DOHH2 (cell line): Measurements from ENCODE around the gene ABCA4.

Source experiments
- H3F3A ChIP-seq: fragments of 200-600 bp; sonication (generic), shearing (Covaris generic); 2 replicates; pipeline ENCODE4 v1.6.0; 2016; ENCODE audit warnings: antibody characterized with exemption, mild to moderate bottlenecking; ENCODE audit not compliant: control insufficient read depth, insufficient read depth
- H3K27ac ChIP-seq: fragments of 200-600 bp; sonication (generic); 2 replicates; pipeline ENCODE4 v1.5.1; 2014; ENCODE audit warnings: low read depth, mild to moderate bottlenecking, low read length, moderate library complexity
- H3K27me3 ChIP-seq: fragments of 200-600 bp; sonication (generic); 2 replicates; pipeline ENCODE4 v1.6.1; 2014; ENCODE audit warnings: mild to moderate bottlenecking, low read length, mixed read lengths; ENCODE audit not compliant: control insufficient read depth
- H3K36me3 ChIP-seq: fragments of 200-600 bp; sonication (generic); 2 replicates; pipeline ENCODE4 v1.6.1; 2014; ENCODE audit warnings: mild to moderate bottlenecking, low read length, moderate library complexity, mixed read lengths; ENCODE audit not compliant: control insufficient read depth
- H3K4me1 ChIP-seq: fragments of 200-600 bp; sonication (generic); 2 replicates; pipeline ENCODE4 v1.6.1; 2014; ENCODE audit warnings: mild to moderate bottlenecking, low read length, mixed read lengths; ENCODE audit not compliant: control insufficient read depth
- H3K4me2 ChIP-seq: fragments of 200-600 bp; sonication (generic); 2 replicates; pipeline ENCODE4 v1.6.0; 2014; ENCODE audit warnings: mild to moderate bottlenecking, low read length, moderate library complexity
- H3K4me3 ChIP-seq: fragments of 200-600 bp; sonication (generic); 2 replicates; pipeline ENCODE4 v1.5.1; 2014; ENCODE audit warnings: mild to moderate bottlenecking, low read length, mixed read lengths
- H3K79me2 ChIP-seq: fragments of 200-600 bp; sonication (generic); 2 replicates; pipeline ENCODE4 v1.6.1; 2014; ENCODE audit warnings: mild to moderate bottlenecking, low read length, mixed read lengths; ENCODE audit not compliant: control insufficient read depth
- H3K9me2 ChIP-seq: fragments of 200-600 bp; sonication (generic); replicated peaks from 2 replicates; pipeline ENCODE4 v1.6.1; 2014; ENCODE audit warnings: mild to moderate bottlenecking, low read length, mixed read lengths; ENCODE audit not compliant: control insufficient read depth
- H3K9me3 ChIP-seq: fragments of 200-600 bp; sonication (generic); 2 replicates; pipeline ENCODE4 v1.6.1; 2014; ENCODE audit warnings: antibody characterized with exemption, low read length, mixed read lengths; ENCODE audit not compliant: control insufficient read depth, insufficient read depth
- H4K20me1 ChIP-seq: fragments of 200-600 bp; sonication (generic); 2 replicates; pipeline ENCODE4 v1.6.0; 2014; ENCODE audit warnings: low read depth, mild to moderate bottlenecking, antibody characterized with exemption, low read length, moderate library complexity; ENCODE audit not compliant: control insufficient read depth, insufficient read depth
- EZH2phosphoT487 ChIP-seq: fragments of 200-600 bp; sonication (generic); IDR thresholded peaks from 2 replicates; pipeline ENCODE4 v1.6.1; 2017; ENCODE audit warnings: borderline replicate concordance, mild to moderate bottlenecking, antibody characterized with exemption, low read length, moderate library complexity, mixed read lengths
- TF ChIP-seq, protein P1 (sequence below): fragments of 200-600 bp; sonication (generic); IDR thresholded peaks from one replicate; pipeline ENCODE4 v1.5.1; 2014; ENCODE audit warnings: antibody characterized with exemption, mild to moderate bottlenecking, low read depth, low read length; ENCODE audit not compliant: poor library complexity, severe bottlenecking

The ABCA4 gene

DNA sequence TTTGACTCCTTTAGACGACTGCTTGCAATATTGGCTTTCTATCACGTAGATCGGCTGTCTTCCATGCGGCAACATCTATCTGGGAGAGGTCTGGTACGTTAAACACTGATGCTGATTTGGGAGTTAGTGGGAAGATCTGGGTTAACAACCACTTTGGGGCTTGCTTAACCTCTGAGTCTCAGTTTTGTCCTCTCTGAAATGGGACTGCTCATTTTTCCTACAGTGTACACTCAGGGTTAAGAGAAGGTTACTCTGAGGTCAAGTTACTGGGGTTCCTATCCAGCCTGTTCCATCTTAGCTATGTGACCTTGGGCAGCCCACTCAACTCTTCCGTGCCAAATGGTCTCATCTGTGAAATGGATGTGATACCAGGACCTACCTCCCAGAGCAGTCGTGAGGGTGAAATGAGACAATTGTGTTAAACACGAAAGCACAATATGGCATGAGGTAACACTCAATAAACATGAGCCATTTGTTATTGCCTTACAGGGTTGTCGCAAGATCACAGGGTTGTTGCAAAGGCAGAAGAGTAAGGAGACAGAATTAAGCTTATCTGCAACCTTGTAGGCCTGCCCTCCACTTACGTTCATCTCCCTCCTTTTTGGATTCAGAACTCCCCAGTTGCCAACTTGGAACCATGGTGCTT is 5.6 kb downstream of the ABCA4 start:
- Histone ChIP-seq H3K4me3 (no peak overlapping the region), H3K9me3 (no peaks in the 10 kb centered on the region), H3K36me3 (no peaks in the 10 kb centered on the region), H3K27ac (no peak overlapping the region), H3K79me2 (no peaks in the 10 kb centered on the region), H3K9me2 (no peaks in the 10 kb centered on the region), H4K20me1 (no peaks in the 10 kb centered on the region), H3K4me2 (no peak overlapping the region), H3K27me3 (no peaks in the 10 kb centered on the region), H3K4me1 (no peaks in the 10 kb centered on the region; the same call in 1 of the 2 replicates), H3F3A (no peaks in the 10 kb centered on the region)
- no peak for TF ChIP-seq EZH2phosphoT487
- TF ChIP-seq, protein P1, sequence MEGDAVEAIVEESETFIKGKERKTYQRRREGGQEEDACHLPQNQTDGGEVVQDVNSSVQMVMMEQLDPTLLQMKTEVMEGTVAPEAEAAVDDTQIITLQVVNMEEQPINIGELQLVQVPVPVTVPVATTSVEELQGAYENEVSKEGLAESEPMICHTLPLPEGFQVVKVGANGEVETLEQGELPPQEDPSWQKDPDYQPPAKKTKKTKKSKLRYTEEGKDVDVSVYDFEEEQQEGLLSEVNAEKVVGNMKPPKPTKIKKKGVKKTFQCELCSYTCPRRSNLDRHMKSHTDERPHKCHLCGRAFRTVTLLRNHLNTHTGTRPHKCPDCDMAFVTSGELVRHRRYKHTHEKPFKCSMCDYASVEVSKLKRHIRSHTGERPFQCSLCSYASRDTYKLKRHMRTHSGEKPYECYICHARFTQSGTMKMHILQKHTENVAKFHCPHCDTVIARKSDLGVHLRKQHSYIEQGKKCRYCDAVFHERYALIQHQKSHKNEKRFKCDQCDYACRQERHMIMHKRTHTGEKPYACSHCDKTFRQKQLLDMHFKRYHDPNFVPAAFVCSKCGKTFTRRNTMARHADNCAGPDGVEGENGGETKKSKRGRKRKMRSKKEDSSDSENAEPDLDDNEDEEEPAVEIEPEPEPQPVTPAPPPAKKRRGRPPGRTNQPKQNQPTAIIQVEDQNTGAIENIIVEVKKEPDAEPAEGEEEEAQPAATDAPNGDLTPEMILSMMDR, result no peak

DNA sequence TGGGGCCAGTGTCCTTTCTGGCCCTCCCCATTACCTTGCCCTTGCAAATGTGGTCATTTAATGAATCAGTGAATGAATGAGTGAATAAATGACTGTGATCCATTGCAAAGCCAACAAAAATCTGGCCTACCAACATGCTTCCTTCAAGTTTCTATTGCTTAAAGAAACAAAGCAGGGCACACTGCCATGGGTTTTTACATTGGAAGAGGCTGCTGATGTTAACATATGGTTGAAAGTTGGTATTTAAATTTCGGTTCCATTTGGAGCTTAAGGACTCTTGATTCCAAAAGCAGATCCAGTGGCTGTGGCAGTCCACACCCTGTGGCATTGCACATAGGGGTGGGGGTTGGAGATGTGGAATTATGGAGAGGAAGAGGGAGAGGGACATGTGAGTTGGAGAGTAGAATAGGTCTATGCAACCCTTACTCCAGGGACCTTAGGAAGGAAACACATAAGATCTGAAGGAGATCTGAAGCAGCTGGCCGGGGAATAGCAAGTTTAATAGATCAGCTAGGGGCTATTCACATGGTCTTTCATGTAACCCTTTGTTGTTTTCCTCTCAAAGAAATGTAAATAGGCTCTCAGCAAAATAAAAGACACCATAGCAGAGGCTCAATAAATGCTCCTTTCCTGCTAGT is 7.2 kb downstream of the ABCA4 start:
- no peak for TF ChIP-seq EZH2phosphoT487
- TF ChIP-seq, protein P1, result no peak
- Histone ChIP-seq H3K4me1 (no peaks in the 10 kb centered on the region; the same call in 1 of the 2 replicates), H3K79me2 (no peaks in the 10 kb centered on the region), H3F3A (no peaks in the 10 kb centered on the region), H3K9me2 (no peaks in the 10 kb centered on the region), H3K27me3 (no peaks in the 10 kb centered on the region), H3K4me3 (no peak overlapping the region), H3K9me3 (no peaks in the 10 kb centered on the region), H4K20me1 (no peaks in the 10 kb centered on the region), H3K4me2 (no peak overlapping the region), H3K36me3 (no peaks in the 10 kb centered on the region), H3K27ac (no peak overlapping the region)

DNA sequence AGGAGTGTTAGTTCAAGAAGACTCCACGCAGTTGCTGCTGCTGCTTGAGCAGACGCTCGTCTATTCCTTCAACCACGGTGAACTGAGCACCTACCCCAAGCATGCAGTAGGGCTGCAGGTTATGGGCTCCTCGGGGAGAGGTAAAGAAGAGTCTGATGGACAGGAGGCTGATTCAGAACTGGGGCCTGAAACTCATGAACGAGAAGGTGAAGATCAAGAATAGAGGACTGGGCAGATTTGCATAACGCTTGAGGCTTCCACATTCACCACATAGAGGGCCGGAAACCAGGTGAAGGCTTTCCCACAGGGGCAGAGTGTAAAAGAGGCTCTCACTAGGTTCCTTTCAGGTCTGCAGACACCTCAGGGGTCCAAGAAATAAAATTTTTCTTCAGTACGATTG is 9.1 kb downstream of the ABCA4 start:
- no peaks in the 10 kb centered on the region for H3K9me2 ChIP-seq
- no peaks in the 10 kb centered on the region for H3K36me3 ChIP-seq
- no peak overlapping the region for H3K4me3 ChIP-seq
- H3K4me2 ChIP-seq, result no peak overlapping the region
- no peaks in the 10 kb centered on the region for H4K20me1 ChIP-seq
- no peak for TF ChIP-seq EZH2phosphoT487
- TF ChIP-seq, protein P1, result no peak
- H3K79me2 ChIP-seq, result no peaks in the 10 kb centered on the region
- no peaks in the 10 kb centered on the region for H3K27me3 ChIP-seq
- H3F3A ChIP-seq, result no peaks in the 10 kb centered on the region
- no peaks in the 10 kb centered on the region; the same call in 1 of the 2 replicates for H3K4me1 ChIP-seq
- no peaks in the 10 kb centered on the region for H3K9me3 ChIP-seq
- H3K27ac ChIP-seq, result no peak overlapping the region
